ENCODE measurements around the gene PSMD2.
A peak's percentile ranks its signal among the peaks of the same experiment; 100 is the strongest.
"Not testable (repeated sequence)": the region's sequence is repeated elsewhere in the genome, so short reads cannot be mapped to it uniquely, and the experiment has no call there.

PSMD2 gene

DNA sequence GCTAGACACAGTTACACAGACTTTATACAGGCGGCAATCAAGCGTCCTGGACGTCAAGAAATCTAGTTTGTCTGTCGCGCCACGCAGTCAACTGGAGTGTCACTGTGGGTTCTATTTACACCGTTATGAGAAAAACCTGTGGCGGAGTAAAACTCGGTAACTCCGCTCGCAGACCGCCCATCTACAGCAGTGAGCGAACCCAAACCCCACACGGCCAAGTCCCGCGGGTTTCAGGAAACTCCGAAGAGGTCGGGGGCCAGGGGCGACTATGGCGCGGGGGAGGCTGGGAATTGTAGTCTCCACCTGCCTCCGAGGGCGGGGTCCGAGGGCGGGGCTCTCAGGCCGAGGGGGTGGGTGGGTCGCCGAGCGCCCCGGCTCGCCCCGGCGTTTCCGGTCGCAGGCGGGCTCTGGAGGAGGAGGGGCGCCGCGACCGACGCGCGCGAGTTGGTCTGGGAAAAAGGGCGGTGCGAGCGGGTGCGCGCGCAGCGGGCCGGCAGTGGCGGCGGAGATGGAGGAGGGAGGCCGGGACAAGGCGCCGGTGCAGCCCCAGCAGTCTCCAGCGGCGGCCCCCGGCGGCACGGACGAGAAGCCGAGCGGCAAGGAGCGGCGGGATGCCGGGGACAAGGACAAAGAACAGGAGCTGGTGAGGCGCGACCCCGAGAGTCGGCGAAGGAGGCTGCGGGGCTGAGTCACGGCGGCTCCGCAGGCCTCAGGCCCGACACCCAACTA is at the start of gene PSMD2:
TSS of gene PSMD2 (plus strand) at position 483 of the 729 bp plus-strand sequence. CDS start at position 509, 26 bp downstream.
- DNase-seq (ENCODE audit: low read depth) = peak; percentile 96

DNA sequence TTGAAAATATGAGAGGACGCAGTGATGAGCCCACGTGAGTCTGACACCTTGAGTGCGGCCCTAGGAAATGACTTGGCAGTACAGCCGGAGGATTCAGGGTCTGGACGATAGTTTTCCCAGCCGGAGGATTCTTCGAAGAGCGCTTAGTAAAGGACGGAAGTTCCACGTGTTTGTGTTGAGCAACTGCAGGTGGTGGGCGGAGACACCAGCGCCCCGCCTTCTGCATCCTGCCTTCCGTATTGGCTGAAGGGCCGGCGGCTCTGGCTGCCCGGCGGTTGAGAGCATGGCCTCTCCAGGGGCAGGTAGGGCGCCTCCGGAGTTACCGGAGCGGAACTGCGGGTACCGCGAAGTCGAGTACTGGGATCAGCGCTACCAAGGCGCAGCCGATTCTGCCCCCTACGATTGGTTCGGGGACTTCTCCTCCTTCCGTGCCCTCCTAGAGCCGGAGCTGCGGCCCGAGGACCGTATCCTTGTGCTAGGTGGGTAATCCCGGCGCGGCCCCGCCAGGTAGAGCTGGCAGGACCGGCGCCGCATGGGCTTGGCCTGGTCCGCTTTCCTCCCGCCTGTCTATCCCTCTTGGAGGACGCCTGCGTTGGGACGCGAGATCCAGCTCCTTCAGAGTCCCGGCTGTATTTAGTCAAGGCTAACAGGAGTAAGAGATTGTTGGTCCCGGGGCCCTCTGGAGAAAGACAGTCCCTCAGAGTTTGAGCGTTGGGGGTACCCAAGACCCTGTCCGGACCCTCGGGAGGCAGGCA is 49.5 kb upstream of the PSMD2 start, which contains the start of gene EEF1AKMT4:
TSS of gene EEF1AKMT4 (plus strand) at position 261 of the 755 bp plus-strand sequence. CDS start at position 284, 23 bp downstream.
- DNase-seq (ENCODE audit: low read depth) = peak; percentile 88

DNA sequence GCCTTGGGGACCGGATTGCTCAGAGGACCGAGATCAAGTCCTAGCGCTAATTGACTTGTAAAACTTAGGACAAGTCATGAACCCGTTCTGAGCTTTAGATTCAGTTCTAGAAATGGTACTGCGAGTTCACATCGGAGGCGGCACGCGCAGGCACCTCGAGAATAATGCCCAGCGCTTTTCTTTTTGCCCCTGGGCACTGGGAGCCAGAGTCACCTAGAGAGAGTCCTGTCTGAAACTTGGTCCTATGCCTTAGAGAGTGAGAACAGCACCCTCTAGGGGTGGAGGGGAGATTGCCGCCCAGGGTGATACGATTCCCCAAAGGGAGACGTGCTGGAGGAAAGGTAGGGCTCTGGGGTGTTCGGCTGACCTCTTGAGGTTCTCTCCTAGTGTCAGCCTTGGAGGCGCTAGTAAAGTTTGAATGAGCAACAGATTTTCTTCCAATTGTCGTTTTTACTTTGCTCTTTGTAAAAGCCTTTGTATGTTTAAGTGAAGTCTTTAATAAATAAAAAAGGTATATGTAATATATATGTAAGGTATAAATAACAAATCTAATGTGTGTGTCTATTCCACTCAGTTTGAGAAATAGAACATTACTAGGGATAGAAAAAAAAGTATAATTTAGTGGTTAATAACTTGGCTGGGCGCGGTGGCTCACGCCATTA is 48.7 kb upstream of the PSMD2 start:
- DNase-seq (ENCODE audit: low read depth) = peak; percentile 80

DNA sequence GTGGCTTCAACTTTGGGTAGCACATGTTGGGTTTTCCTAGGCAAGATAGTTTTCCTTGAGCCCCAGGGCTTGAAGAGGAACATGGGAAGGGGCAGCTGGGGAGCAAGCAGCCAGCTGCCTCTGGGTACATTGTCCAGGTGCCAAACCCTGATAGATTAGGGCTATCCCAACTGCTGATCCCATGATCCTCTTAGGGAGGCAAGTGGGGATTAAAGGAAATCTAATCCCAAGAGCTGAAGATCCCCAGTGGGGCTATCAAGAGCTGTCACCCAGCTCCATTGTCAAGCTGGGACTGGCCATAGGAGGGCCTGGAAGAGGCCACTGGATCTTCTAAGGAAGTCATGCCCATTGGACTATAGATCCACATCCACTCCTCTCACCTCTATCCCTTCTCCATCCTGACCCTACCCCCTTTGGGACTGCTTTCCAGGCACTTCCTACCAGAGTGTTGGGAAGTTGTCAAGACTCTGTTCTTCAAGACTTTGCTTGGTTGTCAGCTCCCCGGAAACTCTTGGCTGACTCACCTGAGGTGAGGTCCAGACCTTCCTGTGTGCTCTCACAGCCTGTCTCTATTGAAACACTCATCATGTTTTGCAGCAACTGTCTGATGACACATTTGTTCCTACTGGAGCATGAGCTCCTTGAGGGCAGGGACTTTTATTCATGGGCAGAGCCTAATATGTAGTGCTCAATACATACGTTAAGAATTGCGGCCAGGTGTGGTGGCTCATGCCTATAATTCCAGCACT is 43.6 kb upstream of the PSMD2 start:
- DNase-seq (ENCODE audit: low read depth) = no peak

DNA sequence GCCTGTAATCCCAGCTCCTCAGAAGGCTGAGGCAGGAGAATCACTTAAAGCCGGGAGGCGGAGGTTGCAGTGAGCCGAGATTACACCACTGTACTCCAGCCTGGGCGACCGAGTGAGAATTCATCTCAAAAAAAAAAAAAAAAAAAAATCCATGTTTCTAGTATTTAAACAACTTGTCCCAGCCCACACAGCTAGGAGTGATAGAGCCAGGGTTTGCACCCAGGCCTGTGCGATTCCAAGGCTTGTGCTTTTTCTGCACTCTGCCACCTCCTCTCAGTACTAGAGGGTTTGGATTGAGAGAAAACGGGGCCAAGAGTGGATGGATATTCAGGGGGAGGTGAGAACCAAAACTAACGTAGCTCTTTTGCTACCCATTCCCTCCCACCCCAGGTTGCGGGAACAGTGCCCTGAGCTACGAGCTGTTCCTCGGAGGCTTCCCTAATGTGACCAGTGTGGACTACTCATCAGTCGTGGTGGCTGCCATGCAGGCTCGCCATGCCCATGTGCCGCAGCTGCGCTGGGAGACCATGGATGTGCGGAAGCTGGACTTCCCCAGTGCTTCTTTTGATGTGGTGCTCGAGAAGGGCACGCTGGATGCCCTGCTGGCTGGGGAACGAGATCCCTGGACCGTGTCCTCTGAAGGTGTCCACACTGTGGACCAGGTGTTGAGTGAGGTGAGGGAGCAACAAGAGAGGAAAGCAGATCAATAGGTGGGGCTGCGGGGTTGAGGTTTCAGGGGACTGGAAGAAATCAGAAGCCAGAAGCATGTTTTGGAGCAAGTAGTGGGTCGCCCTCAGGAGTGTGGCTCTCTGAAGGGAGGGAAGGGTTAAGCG is 41.7 kb upstream of the PSMD2 start:
- no peak for DNase-seq (ENCODE audit: low read depth)

DNA sequence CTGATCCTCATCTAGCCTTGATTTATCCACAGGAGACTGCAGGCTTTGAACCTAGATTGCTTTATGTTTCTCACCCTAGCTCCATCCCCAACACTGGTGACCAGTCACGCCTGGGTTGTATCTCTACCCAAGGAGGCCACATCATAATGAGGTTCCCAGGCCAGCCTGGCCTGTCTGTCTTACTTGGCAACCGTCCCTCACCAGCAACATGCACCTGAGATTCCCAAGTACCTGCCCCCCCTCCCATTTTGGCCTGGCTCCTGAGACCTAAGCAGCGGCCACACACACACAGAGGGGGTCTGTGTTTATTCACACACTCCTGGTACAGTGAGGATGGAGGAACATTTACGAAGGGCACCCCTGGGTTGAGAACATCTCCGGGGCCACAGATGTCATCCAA is 40.1 kb upstream of the PSMD2 start:
- DNase-seq (ENCODE audit: low read depth) = no peak

DNA sequence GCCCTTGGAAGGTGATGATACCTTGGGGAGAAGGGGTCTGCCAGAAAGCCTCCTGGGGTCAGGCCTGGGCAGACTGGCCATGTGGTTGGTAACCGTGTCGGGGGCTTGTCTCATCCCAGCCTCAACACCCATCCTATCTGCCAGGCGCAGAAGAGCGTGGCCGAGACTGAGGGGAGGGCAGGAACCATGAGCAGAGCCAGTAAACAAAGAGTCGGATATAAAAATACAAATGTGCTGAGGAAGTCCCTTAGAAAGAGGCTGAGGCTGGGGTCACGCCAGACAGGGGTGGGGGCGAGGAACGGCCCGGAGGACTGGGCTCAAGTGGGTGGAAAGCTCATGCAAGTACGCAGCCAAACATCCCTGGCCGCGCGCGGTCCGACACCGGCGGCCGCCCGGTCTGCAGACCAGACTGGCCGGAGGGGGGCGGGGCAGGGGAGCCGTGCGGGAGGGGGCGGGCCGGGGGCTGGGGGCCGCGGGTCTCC is 39.6 kb upstream of the PSMD2 start:
- no peak for DNase-seq (ENCODE audit: low read depth)

DNA sequence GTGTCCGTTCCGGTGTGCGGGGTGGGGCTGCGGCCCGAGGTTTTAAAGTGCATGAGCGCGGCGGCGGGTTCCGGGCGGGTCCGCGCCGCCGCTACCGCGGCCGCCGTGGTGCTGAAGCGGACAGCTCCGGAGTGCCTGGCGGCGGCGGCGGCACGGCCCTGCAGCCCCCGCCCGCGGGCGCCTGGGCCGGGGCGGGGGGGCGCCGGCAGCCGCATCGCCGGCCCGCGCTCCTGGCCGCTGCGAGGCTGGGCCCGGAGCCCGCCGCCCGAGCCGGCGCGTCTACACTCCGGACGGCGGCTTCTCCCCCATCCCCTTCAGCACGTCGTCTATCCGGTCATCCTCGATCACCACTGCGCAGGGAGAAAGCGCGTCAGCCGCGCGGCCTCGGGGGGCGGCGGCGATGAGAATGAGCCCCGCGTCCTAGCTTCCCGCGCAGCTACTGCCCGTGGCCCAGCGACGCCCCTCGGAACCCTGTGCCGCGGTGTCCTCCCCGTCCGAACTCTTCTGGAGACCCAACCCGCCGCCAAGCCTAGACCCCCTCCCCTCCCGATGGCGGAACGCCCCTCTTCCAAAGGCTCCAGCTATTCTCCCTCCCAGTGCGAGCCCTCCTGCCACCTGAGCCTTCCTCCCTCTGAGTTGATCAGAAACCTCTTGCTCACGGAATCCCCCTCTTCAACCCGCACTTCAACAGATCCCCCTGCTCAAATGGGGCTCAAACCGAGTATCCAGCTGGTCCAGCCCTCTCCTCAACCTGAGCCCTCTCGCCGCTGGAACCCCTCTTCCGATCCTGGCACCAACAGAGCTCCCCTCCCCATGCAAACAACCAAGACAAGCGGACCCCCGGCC is 38.9 kb upstream of the PSMD2 start:
- DNase-seq (ENCODE audit: low read depth) = no peak

DNA sequence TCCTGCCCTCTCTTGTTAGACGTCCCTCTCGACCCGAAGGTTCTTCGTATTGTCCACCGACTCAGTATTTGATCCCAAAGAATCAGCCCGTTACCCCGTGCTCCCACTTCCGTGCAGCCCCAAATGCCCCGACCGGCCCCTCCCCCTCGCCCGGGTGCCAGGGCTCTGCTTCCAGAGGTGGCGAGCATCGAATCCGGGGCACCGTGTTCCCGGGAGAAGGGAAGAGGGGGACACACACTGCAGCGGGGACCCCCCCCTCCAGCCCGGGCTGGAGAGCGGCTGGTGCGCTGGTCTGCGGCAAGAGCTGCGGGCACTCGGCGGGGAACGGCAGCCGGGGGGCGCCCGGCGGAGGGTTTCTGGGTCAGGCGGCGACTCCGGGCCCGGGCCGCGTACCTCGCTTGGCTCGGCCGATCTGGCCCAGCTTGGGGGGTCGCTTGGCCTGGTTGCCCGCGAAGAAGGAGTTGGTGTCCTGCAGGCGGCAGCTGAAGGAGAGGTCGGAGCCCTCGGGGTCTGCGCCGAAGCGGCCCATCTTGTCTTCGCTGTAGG is 38.2 kb upstream of the PSMD2 start:
- DNase-seq (ENCODE audit: low read depth) = no peak

DNA sequence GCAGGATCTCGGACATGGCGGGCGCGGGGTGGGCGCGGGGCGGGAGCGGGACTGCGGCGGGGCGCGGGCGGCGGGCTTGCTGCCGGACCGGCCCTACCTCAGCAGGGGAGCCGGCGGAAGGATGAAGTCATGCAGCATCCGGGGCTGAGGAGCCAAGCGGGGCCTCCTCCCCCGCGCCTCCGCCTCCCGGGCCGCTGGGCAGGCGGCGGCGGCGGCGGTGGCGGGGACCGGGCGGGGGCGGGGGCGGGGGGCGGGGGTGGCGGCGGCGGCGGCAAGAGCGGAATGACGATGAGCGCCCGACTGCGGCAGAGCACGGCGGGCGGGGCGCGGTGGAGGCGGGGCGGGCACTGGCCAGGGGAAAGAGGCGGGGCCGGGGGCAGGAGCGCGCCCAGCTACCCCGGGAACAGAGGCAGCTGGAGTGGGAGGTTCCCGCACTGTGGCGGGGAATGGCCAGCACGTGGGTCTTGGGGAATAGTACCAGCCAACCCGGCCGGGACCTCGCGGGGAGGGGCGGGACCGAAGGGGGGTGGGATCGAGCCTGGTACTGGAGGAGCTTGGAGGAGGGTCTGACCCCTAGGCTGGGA is 37.7 kb upstream of the PSMD2 start, which contains the start of gene CAMK2N2:
TSS of gene CAMK2N2 (minus strand) at position 284 of the 584 bp plus-strand sequence. CDS start at position 16, 268 bp downstream.
- peak; percentile 30 for DNase-seq (ENCODE audit: low read depth)

DNA sequence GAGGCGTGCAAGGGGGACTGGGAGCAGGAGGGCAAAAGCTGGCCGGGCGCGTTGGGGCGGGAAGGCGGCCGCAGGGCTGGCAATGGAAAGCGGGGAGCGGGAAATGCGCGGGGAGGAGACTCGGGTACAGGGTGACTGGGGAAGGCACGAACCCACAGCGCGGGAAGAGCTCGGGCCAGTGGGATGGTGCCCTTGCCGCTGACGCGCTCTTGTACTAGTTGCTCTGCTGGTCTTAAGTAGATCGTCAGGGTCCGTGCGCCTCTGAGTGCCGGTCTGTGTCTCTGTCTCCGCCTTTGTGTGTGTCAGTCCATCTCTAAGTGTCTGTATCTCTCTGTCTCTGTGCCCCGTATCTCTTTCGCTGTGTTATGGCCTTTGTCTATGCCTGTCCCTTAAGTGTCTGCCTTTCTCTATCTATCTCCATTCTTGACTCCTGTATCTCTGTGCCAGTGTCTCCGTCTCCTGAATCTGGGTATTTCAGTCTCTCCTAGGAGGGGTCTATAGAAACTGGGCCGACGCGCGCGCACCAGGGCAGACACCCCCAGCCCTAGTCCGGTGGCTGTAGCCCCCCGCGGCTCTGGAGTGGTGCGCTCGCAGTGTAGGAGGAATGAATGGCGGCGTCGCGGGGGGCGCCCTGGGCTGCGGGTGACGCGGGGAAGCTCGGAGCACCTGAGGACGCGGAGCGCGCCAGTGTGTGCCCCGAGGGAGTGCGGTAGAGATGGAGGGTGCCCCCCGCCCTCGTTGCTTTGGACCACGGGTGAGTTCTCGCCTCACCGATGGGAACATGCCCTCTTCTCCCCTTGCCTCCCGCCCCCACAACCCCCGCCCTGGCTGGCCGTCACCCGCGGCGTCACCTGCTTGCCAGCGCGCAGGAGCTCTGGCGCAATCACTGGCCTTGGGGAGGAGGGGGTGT is 36.9 kb upstream of the PSMD2 start:
- DNase-seq (ENCODE audit: low read depth) = no peak

DNA sequence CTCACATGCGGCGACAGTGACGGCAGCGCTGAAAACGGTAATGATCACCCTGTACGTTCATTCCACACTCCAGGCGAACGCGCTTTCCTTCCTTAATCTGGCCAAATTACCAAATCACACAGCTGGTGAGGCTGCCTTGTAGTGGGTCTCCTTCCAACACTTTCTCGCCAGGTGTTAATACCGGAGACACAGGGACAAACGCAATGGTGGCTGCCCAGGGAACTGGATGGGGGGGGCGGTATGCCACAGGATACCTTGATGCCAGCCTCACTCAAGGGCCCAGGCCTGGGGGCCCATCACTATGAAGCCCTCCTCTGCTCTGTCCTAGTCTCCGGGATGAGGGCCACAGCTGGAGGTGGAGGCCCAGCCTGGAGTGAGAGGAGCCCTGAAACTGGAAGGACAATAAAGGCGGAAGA is 36.3 kb upstream of the PSMD2 start:
- DNase-seq (ENCODE audit: low read depth) = no peak

DNA sequence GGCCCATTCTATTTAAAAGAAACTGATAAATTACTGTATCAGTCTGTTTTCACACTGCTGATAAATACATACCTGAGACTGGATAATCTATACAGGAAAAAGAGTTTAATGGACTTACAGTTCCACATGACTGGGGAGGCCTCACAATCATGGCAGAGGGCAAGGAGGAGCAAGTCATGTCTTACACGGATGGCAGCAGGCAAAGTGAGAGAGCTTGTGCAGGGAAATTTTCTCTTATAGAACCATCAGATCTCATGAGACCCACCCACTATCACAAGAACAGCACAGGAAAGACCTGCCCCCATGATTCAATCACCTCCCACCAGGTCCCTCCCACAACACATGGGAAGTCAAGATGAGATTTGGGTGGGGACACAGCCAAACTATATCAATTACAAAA is 31.8 kb upstream of the PSMD2 start:
- not testable (repeated sequence) for DNase-seq (ENCODE audit: low read depth)

DNA sequence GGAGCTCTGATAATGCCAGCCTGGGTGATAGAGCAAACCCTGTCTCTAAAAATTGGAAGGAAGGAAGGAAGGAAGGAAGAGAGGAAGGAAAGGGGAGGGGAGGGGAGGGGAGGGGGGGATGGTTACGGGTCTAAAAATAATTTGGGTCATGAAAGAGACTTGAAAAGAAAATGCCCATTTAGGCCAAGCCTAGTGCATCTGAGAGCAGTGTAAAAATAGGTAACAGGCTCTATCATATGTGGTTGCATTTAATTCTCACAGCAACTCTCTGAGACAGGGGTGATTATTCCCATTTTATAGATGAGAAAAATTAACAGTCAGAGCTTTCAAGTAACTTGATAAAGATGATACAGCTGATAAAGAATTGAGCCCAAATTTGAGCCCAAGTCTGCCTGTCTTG is 26.8 kb upstream of the PSMD2 start:
- DNase-seq (ENCODE audit: low read depth) = no peak

DNA sequence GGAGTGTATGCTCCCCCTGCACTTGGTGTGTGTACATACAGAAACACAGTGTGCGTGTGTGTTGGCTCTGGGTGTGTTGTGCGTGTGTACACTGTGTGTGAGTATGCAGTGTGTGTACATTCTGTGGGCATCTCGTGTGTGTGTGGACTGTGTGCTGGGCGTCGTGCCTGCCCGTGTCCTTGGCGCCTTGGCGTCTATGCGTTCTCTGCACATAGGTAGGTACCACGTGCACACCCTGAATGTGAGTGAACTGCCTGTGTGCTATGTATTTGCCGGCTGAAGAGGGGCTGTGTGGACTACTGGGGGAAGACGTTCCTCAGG is 23.7 kb upstream of the PSMD2 start:
- no peak for DNase-seq (ENCODE audit: low read depth)

DNA sequence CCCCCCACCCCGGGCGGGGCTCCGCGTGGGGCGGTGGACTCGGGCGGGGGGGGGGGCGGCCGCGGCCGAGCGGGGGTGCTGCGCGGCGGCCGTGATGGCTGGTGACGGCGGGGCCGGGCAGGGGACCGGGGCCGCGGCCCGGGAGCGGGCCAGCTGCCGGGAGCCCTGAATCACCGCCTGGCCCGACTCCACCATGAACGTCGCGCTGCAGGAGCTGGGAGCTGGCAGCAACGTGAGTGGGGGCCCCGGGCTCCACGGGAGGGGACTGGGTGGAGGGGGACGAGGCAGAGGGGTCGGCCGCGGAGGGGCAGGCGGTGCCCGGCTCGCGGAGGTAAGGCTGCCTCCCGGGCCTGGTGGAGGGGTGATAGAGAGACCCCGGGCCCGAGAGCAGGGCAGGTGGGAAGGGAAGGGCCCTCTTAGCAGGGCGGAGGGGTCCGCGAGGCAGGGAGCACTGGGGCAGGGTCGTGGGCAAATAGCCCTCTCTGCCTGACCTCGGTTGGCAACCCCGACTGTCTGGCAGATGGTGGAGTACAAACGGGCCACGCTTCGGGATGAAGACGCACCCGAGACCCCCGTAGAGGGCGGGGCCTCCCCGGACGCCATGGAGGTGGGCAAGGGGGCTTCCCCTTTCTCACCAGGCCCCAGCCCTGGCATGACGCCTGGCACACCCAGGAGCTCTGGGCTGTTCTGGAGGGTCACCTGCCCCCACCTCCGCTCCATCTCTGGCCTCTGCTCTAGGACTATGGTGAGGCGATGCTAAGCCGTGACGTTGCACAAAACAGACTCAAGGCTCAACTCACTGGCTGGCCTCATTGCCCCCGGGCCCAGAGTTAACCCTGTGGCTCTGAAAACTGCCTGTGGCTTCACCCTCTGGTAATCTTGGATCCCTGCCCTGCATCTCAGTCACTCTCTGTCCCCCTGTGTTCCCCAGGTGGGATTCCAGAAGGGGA is 22.8 kb upstream of the PSMD2 start, which contains the start of gene ECE2:
TSS of gene ECE2 (plus strand) at position 62 of the 950 bp plus-strand sequence. CDS start at position 194, 132 bp downstream.
- DNase-seq (ENCODE audit: low read depth) = no peak

DNA sequence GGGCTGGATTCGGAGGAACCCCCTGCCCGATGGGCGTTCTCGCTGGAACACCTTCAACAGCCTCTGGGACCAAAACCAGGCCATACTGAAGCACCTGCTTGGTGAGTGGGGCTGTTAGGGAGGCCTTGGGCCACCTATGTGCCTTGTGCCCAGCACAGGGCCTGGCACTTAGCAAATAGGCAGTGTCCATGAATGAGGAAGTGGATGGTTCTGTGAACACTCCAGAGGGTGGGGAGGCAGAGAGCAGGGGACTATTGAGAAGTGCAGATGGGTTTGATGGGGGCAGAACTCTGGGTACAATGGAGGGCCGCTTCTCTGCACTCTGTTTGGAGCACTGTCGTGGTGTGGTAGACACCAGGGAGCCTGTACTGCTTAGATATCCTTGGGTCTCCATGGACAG is 21.7 kb upstream of the PSMD2 start:
- no peak for DNase-seq (ENCODE audit: low read depth)
